ENCODE results near the gene PRKG1. TPM values are rescaled to one million over a fixed set of nuclear protein-coding genes. Genes with fewer than 3 reads are reported as not detected.

PRKG1 gene
- total and polyA plus RNA-seq, 2 experiments from 2014 or later = 18.2 to 21.1 TPM

DNA sequence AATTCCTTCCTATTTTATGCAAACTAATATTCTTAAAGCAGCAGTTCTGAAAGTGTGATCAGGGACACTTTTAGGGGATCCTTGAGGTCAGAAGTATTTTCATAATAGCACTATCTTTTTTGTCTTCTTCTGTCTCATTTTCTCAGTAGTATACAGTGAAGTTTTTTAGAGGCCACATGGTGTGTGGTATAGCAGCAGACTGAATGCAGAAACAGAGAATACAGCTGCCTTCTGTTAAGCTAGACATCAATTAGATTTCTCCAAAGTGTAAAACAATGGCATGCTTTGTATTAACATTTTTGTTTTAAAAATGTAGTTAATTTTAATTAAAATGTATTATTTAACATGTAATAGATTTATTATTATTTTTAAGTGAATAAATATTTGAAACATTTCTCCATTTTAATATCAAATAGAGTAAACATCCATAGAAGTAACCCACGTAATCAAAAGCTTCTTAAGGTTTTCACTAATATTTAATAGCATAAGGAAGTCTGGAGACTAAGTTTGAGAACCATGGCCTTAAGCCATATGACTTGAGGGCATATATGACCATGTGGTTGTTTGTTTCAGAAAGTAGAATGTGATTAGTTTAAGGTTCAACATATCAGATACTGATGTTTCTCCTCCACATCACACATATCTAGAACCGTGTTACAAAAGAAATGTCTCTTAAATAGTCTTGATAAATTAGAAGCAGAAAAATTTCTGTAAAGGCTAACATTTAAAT, 94.0 kb downstream of the PRKG1 start:
- Histone ChIP-seq H3K27ac (ENCODE audit: low read depth) (no peak overlapping the region), H2AFZ (no peak overlapping the region), H3K4me3 (no peak overlapping the region), H3K36me3 (ENCODE audit: insufficient read depth) (no peaks in the 10 kb centered on the region), H3K4me2 (no peak overlapping the region), H3F3A (replicated peaks; ENCODE audit: low read depth) (no peaks in the 10 kb centered on the region), H3K79me2 (replicated peaks; ENCODE audit: insufficient read depth) (no peaks in the 10 kb centered on the region), H3K27me3 (ENCODE audit: insufficient read depth) (no peaks in the 10 kb centered on the region), H4K20me1 (replicated peaks; ENCODE audit: insufficient read depth) (no peaks in the 10 kb centered on the region), H3K4me1 (ENCODE audit: insufficient read depth) (peaks cover 21% of the 10 kb centered on the region), H3K9me2 (ENCODE audit: insufficient read depth) (no peaks in the 10 kb centered on the region)
- Mint-ChIP-seq H3K27me3 (ENCODE audit: insufficient read depth, low read depth, poor library complexity) (no peaks in the 10 kb centered on the region), H3K27ac (no peak overlapping the region), H3K9me3 (peaks cover 10% of the 10 kb centered on the region), H3K4me1 (peaks cover 17% of the 10 kb centered on the region; the same call in 2 of the 3 replicates), H3K4me3 (no peak overlapping the region), H3K36me3 (ENCODE audit: low read depth) (peaks cover 14% of the 10 kb centered on the region)
- DNase-seq (ENCODE audit: low spot score) = no peak
- ATAC-seq = no peak
- TF ChIP-seq, protein P1, sequence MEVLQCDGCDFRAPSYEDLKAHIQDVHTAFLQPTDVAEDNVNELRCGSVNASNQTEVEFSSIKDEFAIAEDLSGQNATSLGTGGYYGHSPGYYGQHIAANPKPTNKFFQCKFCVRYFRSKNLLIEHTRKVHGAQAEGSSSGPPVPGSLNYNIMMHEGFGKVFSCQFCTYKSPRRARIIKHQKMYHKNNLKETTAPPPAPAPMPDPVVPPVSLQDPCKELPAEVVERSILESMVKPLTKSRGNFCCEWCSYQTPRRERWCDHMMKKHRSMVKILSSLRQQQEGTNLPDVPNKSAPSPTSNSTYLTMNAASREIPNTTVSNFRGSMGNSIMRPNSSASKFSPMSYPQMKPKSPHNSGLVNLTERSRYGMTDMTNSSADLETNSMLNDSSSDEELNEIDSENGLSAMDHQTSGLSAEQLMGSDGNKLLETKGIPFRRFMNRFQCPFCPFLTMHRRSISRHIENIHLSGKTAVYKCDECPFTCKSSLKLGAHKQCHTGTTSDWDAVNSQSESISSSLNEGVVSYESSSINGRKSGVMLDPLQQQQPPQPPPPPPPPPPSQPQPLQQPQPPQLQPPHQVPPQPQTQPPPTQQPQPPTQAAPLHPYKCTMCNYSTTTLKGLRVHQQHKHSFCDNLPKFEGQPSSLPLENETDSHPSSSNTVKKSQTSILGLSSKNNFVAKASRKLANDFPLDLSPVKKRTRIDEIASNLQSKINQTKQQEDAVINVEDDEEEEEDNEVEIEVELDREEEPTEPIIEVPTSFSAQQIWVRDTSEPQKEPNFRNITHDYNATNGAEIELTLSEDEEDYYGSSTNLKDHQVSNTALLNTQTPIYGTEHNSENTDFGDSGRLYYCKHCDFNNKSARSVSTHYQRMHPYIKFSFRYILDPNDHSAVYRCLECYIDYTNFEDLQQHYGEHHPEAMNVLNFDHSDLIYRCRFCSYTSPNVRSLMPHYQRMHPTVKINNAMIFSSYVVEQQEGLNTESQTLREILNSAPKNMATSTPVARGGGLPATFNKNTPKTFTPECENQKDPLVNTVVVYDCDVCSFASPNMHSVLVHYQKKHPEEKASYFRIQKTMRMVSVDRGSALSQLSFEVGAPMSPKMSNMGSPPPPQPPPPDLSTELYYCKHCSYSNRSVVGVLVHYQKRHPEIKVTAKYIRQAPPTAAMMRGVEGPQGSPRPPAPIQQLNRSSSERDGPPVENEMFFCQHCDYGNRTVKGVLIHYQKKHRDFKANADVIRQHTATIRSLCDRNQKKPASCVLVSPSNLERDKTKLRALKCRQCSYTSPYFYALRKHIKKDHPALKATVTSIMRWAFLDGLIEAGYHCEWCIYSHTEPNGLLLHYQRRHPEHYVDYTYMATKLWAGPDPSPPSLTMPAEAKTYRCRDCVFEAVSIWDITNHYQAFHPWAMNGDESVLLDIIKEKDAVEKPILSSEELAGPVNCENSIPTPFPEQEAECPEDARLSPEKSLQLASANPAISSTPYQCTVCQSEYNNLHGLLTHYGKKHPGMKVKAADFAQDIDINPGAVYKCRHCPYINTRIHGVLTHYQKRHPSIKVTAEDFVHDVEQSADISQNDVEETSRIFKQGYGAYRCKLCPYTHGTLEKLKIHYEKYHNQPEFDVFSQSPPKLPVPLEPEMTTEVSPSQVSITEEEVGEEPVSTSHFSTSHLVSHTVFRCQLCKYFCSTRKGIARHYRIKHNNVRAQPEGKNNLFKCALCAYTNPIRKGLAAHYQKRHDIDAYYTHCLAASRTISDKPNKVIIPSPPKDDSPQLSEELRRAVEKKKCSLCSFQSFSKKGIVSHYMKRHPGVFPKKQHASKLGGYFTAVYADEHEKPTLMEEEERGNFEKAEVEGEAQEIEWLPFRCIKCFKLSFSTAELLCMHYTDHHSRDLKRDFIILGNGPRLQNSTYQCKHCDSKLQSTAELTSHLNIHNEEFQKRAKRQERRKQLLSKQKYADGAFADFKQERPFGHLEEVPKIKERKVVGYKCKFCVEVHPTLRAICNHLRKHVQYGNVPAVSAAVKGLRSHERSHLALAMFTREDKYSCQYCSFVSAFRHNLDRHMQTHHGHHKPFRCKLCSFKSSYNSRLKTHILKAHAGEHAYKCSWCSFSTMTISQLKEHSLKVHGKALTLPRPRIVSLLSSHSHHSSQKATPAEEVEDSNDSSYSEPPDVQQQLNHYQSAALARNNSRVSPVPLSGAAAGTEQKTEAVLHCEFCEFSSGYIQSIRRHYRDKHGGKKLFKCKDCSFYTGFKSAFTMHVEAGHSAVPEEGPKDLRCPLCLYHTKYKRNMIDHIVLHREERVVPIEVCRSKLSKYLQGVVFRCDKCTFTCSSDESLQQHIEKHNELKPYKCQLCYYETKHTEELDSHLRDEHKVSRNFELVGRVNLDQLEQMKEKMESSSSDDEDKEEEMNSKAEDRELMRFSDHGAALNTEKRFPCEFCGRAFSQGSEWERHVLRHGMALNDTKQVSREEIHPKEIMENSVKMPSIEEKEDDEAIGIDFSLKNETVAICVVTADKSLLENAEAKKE (CRISPR knock-in tag; IDR thresholded peaks at IDR 0.05) = no peak
- TF ChIP-seq, protein P2, sequence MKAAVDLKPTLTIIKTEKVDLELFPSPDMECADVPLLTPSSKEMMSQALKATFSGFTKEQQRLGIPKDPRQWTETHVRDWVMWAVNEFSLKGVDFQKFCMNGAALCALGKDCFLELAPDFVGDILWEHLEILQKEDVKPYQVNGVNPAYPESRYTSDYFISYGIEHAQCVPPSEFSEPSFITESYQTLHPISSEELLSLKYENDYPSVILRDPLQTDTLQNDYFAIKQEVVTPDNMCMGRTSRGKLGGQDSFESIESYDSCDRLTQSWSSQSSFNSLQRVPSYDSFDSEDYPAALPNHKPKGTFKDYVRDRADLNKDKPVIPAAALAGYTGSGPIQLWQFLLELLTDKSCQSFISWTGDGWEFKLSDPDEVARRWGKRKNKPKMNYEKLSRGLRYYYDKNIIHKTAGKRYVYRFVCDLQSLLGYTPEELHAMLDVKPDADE (IDR thresholded peaks at IDR 0.05) = no peak
- no peak for TF ChIP-seq CREB1 (CRISPR knock-in tag; IDR thresholded peaks at IDR 0.05; ENCODE audit: low read depth)
- no peak for TF ChIP-seq POLR2AphosphoS5 (IDR thresholded peaks at IDR 0.05; ENCODE audit: low read depth)
- TF ChIP-seq, protein P3, sequence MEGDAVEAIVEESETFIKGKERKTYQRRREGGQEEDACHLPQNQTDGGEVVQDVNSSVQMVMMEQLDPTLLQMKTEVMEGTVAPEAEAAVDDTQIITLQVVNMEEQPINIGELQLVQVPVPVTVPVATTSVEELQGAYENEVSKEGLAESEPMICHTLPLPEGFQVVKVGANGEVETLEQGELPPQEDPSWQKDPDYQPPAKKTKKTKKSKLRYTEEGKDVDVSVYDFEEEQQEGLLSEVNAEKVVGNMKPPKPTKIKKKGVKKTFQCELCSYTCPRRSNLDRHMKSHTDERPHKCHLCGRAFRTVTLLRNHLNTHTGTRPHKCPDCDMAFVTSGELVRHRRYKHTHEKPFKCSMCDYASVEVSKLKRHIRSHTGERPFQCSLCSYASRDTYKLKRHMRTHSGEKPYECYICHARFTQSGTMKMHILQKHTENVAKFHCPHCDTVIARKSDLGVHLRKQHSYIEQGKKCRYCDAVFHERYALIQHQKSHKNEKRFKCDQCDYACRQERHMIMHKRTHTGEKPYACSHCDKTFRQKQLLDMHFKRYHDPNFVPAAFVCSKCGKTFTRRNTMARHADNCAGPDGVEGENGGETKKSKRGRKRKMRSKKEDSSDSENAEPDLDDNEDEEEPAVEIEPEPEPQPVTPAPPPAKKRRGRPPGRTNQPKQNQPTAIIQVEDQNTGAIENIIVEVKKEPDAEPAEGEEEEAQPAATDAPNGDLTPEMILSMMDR (conservative IDR thresholded peaks at IDR 0.05; ENCODE audit: low read depth in 2 of 2) = no peak
- TF ChIP-seq, protein P4, sequence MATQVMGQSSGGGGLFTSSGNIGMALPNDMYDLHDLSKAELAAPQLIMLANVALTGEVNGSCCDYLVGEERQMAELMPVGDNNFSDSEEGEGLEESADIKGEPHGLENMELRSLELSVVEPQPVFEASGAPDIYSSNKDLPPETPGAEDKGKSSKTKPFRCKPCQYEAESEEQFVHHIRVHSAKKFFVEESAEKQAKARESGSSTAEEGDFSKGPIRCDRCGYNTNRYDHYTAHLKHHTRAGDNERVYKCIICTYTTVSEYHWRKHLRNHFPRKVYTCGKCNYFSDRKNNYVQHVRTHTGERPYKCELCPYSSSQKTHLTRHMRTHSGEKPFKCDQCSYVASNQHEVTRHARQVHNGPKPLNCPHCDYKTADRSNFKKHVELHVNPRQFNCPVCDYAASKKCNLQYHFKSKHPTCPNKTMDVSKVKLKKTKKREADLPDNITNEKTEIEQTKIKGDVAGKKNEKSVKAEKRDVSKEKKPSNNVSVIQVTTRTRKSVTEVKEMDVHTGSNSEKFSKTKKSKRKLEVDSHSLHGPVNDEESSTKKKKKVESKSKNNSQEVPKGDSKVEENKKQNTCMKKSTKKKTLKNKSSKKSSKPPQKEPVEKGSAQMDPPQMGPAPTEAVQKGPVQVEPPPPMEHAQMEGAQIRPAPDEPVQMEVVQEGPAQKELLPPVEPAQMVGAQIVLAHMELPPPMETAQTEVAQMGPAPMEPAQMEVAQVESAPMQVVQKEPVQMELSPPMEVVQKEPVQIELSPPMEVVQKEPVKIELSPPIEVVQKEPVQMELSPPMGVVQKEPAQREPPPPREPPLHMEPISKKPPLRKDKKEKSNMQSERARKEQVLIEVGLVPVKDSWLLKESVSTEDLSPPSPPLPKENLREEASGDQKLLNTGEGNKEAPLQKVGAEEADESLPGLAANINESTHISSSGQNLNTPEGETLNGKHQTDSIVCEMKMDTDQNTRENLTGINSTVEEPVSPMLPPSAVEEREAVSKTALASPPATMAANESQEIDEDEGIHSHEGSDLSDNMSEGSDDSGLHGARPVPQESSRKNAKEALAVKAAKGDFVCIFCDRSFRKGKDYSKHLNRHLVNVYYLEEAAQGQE (IDR thresholded peaks at IDR 0.05; ENCODE audit: unreplicated experiment) = no peak
- no peak for TF ChIP-seq EZH2phosphoT487 (IDR thresholded peaks at IDR 0.05; ENCODE audit: unreplicated experiment)
- TF ChIP-seq ZNF331 (CRISPR knock-in tag; IDR thresholded peaks at IDR 0.05; ENCODE audit: low read depth) = no peak
- no peak for TF ChIP-seq NANOG (IDR thresholded peaks at IDR 0.05; ENCODE audit: borderline replicate concordance)

All from GM23338 (cell line).